AG04450 (cell line): Measurements from ENCODE around the gene INSIG2. TPM values are rescaled to one million over a fixed set of nuclear protein-coding genes. Genes with fewer than 3 reads are reported as not detected.
"Not testable (repeated sequence)": the region's sequence is repeated elsewhere in the genome, so short reads cannot be mapped to it uniquely, and the experiment has no call there.

Experiments
- CTCF ChIA-PET: fragments of 300-600, 350-600 bp; formaldehyde crosslinking; extraction: SDS; loops from one replicate; lab custom pipeline; 2022; ENCODE audit warnings: antibody characterized with exemption, inconsistent platforms; lab: Charles Lee
- POLR2A ChIA-PET: fragments of 350-600 bp; formaldehyde crosslinking; extraction: SDS; loops from one replicate; lab custom pipeline; 2021; ENCODE audit warnings: antibody characterized with exemption, inconsistent platforms; lab: Yijun Ruan, JAX
- DNase-seq: peaks from one replicate; pipeline ENCODE4 v3.0.0-alpha.2; 2011; ENCODE audit warnings: low read depth, low spot score
- H3K27ac ChIP-seq: one replicate; pipeline ENCODE4 v1.5.1; 2012; ENCODE audit warnings: low read depth, low read length, control low read depth
- H3K27me3 ChIP-seq: one replicate; pipeline ENCODE4 v1.6.0; 2012; ENCODE audit warnings: low read length; ENCODE audit not compliant: control insufficient read depth, insufficient read depth
- H3K4me3 ChIP-seq: 2 replicates; pipeline ENCODE4 v1.5.1; 2011; ENCODE audit warnings: mild to moderate bottlenecking, low read depth, low read length, control low read depth
- H3K9me3 ChIP-seq: 2 replicates; pipeline ENCODE4 v1.5.1; 2012; ENCODE audit warnings: low read length; ENCODE audit not compliant: control insufficient read depth, insufficient read depth
- CTCF ChIP-seq: IDR thresholded peaks from 2 replicates; pipeline ENCODE4 v1.5.1; 2011; ENCODE audit warnings: low read depth, low read length, control low read depth, inconsistent platforms
- polyA plus RNA-seq: library from polyadenylated mRNA; depleted of rRNA; stranded (reverse); fragments of >200 nt; gene quantifications from 2 replicates; pipeline ENCODE4 v1.2.3, GENCODE V29; 2011

Gene INSIG2
- polyA plus RNA-seq, 1 experiment, result 19.3 TPM

DNA sequence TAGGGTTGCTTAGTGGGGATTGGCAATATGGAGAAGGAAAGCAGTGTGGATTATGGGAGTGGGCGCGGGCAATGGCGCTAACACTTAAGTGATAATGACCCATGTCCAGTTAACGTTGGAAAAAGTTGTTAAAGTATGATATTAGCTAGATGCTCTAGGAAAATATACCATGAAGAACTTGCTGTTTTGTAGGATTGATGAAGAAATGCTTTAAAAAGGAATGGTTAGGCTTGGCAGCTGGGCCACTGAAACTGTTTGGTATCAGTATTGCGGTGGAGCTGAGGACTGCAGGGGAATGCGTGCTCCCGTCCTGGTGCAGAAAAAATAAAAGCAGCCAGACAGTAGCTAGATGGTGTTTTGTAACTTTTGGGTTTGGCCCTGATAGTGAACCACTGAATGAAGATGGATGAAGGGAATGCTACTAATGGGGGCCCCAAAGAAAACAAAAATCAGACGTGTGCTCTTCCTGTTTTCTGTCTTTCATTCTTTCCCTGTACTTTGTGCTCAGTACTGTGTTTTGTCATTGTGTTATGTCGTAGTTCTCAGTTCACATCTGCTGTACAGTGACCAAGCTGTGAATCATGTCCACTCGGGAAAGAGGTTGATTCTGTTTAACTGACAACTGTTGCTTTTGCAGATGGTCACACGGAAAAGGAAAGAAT lies 999 bp downstream of the INSIG2 start:
- no peak overlapping the region for H3K27ac ChIP-seq
- H3K9me3 ChIP-seq, result no peaks in the 10 kb centered on the region
- peak overlapping the region; percentile 82 for H3K4me3 ChIP-seq
- POLR2A ChIA-PET, result no interaction called here
- peak; percentile 23 for TF ChIP-seq CTCF
- CTCF ChIA-PET, result interaction anchor here (1.1 to 1.4 kb wide), 3 partner anchors 11 to 75 kb away, joined by 3 to 4 read pairs (median 3); no protein-coding TSS in a partner anchor
- no peaks in the 10 kb centered on the region for H3K27me3 ChIP-seq
- no peak for DNase-seq

- no peak overlapping the region for H3K4me3 ChIP-seq
- CTCF ChIA-PET, result interaction anchor here (0.6 to 1.1 kb wide), 4 partner anchors 18 to 276 kb away, joined by 3 to 4 read pairs (median 4); partner anchors contain the start of gene DDX18
- no peak overlapping the region for H3K27ac ChIP-seq
Measured at GRCh38 chr2:118090387-118091139, 2.3 kb downstream of the INSIG2 start.

GRCh38 chr2:118091140-118091478 lies 2.8 kb downstream of the INSIG2 start:
- Histone ChIP-seq H3K27ac (no peak overlapping the region), H3K9me3 (no peaks in the 10 kb centered on the region), H3K4me3 (no peak overlapping the region), H3K27me3 (no peaks in the 10 kb centered on the region)
- ChIA-PET CTCF (interaction anchor here (0.6 to 1.1 kb wide), 3 partner anchors 45 to 277 kb away, joined by 3 to 4 read pairs (median 3); partner anchors contain the start of gene DDX18), POLR2A (interaction anchor here (0.8 kb wide), 1 partner anchor 29 kb away, joined by 4 read pairs; no protein-coding TSS in a partner anchor)
- no peak for DNase-seq
- no peak for TF ChIP-seq CTCF

More at GRCh38 chr2:118090387-118091139, 2.3 kb downstream of the INSIG2 start:
- Histone ChIP-seq H3K9me3 (no peaks in the 10 kb centered on the region), H3K27me3 (no peaks in the 10 kb centered on the region)
- no peak for DNase-seq
- no peak for TF ChIP-seq CTCF
- POLR2A ChIA-PET, result no interaction called here

- ChIA-PET POLR2A (interaction anchor here (0.8 kb wide), 1 partner anchor 30 kb away, joined by 4 read pairs; no protein-coding TSS in a partner anchor), CTCF (interaction anchor here (1.0 to 1.1 kb wide), 2 partner anchors 88 to 277 kb away, joined by 3 read pairs; partner anchors contain the start of gene DDX18)
- no peaks in the 10 kb centered on the region for H3K27me3 ChIP-seq
- H3K27ac ChIP-seq, result no peak overlapping the region
- no peak for TF ChIP-seq CTCF
- no peak for DNase-seq
- no peaks in the 10 kb centered on the region for H3K9me3 ChIP-seq
- no peak overlapping the region for H3K4me3 ChIP-seq
Measured at GRCh38 chr2:118091631-118092030, 3.4 kb downstream of the INSIG2 start.

DNA sequence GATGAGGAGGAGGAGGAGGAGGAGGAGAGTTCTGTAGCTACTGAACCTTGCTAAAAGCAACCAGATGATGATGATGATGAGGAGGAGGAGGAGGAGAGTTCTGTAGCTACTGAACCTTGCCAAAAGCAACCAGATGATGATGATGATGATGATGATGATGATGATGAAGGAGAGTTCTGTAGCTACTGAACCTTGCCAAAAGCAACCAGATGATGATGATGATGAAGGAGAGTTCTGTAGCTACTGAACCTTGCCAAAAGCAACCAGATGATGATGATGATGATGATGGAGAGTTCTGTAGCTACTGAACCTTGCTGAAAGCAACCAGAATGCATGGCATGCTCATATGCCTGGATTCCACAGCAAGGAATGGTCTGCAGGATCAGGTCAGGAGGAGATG lies 5.8 kb downstream of the INSIG2 start:
- CTCF ChIA-PET, result interaction anchor here (1.7 kb wide), 1 partner anchor 47 kb away, joined by 9 read pairs; no protein-coding TSS in a partner anchor
- POLR2A ChIA-PET, H3K27me3 ChIP-seq, DNase-seq, H3K27ac ChIP-seq, H3K9me3 ChIP-seq, H3K4me3 ChIP-seq: not testable (repeated sequence)
